HG03135 (cell line): ENCODE data around the gene LPIN1.
A peak's percentile ranks its signal among the peaks of the same experiment; 100 is the strongest.

ENCODE experiments used
- ATAC-seq: cut with Tn5 transposase; IDR thresholded peaks from one replicate; pipeline ENCODE4 v1.9.1; 2021; ENCODE audit warnings: mild to moderate bottlenecking, moderate library complexity; ENCODE audit not compliant: unreplicated experiment

LPIN1 gene

DNA sequence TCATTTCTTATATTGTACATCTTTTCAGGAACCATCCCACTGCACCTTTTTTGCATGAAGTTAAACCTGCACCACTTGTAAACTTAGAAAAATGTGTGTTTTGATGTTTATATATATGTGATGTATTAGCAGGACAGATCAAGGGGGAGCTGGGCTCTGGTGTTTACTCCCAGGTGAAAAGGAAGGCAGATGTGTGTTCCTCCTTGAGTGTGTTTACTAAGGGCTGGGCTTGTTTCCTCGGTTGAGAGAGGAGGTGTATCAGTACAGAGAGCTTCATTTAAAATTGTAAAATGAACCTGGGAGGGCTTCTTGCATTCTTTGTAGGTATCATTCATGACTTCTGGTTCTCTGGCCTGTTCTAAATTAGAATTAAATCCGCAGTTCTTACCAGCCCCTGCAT lies 14.8 kb downstream of the LPIN1 start:
- ATAC-seq, result no peak

DNA sequence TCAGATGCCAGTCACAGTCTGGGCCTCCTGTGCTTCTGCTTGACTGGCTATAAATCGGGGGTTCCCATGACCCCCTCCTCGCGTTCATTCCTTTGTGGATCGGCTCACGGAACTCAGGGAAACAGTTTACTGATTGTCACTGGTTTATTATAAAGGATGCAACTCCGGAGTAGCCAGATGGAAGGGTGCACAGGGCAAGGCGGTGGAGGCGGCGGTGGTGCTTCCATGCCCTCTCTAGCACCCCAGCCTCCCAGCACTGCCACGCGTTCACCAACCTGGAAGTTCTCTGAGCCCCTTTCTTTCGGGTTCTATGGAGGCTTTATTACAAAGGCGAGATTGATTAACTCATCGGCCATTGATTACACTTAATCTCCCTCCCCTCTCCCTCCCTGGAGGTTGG lies 15.6 kb downstream of the LPIN1 start:
- ATAC-seq, result no peak

DNA sequence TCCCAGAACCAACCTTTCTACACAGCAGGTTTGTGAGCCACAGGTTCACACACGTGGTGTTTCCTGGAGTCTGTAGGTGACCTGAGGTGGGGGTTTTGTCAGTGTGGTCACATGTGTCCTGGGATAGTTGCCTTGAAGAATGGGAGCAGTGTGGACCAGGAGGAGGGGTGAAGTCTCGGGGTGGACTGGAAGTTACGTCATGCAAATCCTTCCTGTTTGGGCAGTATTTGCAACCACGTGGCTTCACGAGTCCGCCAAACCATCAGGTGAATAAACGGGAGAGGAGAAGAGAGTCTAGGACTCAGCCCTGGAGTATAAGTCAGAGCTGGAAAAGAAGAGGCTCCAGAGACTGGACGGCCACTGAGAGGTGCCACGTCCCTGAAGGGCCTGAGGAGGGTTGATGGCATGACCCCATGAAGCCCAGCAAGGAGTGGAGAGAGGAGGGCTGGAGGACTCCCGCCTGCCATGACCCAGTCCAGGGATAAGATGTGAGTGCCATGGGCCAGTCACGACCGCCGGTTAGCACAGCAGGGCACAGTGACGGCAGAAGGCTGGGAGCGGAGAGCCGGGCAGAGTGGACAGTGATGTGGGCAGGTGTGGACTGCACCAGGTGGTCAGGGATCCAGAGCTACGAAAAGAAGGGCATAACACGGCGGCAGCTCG lies 16.5 kb downstream of the LPIN1 start:
- no peak for ATAC-seq

DNA sequence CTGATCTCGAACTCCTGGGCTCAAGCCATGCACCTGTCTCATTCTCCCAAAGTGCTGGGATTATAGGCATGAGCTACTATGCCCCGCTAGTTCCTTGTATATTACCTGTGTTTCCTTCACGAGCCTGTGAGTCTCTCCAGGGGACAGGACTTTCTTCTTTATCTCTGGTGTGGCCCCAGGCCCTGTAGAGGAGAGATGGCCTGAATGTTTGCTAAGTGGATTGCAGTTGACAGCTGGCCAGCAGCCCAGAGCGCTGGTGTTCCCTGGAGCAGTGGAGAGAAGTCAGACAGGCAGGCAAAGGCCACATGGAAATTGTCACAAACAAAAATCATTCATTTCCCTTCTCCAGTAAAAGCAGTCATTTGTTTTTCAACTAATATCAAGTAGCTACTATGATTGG lies 17.9 kb downstream of the LPIN1 start:
- ATAC-seq, result no peak

DNA sequence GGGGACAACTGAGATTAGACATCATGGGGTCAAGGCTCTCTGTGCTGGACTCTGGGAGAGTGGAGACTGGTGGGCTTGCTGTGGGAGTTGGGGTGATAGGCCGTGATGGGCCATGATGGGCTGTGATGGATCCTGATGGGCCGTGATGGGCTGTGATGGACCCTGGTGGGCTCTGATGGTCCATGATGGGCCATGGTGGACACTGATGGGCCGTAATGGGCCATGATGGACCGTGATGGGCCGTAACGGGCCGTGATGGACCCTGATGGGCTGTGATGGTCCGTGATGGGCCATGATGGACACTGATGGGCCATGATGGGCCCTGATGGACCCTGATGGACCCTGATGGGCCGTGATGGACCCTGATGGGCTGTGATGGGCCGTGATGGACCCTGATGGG lies 18.5 kb downstream of the LPIN1 start:
- ATAC-seq, result no peak

DNA sequence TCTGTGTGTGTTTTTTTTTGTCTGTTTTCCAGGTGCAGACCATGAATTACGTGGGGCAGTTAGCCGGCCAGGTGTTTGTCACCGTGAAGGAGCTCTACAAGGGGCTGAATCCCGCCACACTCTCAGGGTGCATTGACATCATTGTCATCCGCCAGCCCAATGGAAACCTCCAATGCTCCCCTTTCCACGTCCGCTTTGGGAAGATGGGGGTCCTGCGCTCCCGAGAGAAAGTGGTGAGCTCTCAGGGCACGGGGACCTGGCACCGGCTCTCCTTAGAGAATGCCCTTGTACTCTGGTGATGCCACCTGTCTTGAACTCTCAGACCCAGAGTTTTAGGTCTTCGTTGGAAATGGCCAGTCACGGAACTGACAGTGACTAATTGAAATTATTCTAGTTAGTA lies 19.1 kb downstream of the LPIN1 start:
- ATAC-seq, result no peak

DNA sequence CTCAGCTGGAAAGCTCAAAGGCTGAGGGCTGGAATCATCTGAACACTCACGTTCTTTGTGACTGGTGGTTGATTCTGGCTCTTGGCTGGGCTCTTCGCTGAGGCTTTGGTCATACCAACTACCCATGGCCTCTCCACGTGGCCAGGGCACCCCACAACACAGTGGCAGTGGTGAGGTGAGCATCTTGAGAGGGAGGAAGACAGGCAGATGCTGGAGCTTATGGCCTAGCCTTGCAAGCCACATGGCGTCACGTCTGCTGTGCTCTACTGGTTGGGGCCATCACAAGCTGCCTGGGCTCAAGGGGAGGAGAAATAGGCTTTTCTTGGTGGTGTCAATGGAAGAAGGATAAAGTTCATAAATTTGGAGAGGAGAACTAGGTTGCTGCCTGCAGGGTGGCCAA lies 19.6 kb downstream of the LPIN1 start:
- no peak for ATAC-seq

DNA sequence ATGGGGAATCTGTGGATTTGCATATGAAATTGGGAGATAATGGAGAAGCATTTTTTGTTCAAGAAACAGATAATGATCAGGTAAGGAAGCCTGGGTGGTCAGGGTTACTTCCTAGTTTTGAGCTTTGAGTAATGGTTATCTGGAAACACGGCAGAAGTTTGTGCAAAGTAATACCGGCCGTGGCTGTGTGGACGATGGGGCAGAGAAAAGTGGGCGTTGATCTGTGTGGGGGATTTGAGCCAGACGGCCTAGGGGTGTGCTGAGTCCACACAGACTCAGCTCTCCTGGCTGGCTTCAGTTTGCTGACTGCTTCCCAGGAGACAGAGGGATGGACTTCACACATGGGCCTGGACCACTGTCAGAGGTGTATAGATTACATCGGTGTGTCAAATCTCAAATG lies 21.3 kb downstream of the LPIN1 start:
- no peak for ATAC-seq

DNA sequence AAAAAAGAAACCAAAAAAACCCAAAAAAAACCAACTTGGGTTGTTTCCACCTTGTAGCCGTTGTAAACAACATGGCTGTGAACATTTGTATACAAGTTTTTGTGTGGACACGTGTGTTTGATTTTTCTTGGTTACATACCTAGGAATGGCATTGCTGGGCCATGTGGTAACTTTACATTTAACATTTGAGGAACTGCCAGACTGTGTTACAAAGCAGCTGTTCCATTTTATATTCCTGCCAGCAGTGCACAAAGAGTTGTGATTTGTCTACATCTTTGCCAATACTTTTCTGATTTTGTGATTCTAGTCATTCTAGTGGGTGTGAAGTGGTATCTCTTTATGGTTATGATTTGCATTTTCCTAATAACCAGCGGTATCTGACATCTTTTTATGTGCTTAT lies 22.5 kb downstream of the LPIN1 start:
- no peak for ATAC-seq

DNA sequence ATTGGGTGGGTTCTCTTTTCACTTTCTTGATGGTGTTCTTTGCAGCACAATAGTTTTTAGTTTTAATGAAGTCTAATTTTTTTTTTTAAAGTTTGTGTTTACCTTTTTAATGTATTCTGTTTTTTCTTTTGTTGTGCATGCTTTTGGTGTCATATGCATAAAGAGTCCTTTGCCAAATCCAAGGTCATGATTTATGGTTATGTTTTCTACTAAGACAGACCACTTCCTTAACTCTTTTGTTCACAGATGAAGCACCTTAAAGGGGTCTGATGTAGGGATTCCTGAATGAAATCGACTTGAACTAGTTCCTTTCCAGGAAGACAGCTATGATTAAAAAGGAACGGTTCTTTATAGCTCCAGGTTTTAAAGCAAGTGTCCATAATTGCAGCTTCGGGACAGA lies 23.1 kb downstream of the LPIN1 start:
- ATAC-seq, result no peak

DNA sequence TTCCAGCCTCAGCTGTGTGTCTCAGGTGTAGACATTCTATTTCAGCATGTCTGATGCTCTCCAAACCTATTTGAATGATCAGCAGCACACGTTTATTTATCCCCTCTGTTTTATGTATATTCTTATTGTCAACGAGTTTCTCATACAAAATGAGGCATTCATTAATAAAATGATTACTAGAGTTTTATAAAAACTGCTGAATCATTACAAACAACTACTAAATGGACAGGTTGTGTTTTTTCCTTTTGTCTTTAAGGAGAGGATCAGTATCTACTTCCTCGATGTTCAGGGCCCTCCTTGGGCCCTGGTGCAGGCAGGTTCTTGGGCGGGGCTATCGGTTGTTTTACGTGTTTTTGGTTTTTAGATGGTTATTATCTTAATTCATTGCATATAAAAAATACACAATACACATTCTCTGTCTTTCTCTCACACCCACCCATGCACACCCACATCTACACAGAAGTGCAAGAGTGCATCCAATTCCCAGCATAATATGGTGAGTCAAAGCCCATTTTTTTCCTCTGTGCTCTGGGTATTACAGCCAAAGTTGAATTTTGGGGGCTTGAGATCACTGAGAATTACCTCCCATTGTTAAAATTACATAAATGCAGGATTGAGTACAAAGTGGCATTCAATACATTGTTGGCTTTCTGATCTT lies 24.2 kb downstream of the LPIN1 start:
- ATAC-seq, result no peak

DNA sequence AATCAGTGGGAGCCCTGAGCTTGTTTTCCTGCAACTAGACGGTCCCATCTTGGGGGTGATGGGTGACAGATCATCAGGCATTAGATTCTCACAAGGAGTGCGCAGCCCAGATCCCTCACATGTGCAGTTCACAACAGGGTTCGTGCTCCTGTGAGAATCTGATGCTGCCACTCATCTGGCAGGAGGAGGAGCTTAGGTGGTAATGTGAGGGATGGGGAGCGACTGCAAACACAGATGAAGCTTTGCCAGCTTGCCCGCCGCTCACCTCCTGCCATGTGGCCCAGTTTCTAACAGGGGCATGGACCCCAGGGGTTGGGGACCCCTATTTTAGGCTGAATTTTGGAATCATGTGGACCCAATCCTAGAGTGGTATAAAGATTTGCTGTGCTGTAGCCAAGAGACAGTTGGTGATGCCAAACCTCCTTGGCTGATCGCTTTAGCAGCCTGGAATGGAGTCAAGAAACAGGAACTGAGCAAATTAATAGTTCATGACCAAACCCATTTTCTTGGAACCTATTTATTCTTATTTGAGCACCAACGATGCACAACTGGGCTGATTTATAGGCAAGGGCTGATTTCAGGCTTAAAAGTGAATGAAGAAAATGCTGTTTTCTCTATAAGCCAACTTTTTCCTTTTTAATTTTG lies 25.7 kb downstream of the LPIN1 start:
- ATAC-seq, result no peak

DNA sequence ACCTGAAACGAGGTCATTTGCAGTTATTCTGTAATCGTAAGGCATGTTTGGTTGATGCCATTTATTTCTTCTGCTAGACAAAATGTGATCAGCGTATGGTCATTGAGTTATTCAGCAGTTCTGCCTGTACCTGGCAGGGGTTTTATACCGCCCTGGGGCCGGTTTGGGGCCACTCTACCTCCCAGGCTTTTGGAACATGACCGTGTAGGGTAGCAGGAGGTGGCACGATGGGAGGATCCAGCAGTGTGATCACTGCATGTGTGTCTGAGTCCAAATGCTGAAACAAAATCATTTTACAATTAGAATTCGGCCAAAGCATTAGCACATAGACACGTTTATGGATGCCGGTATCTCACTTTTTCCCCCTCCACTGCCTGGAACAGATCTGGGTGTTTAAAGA lies 26.7 kb downstream of the LPIN1 start:
- ATAC-seq, result no peak

DNA sequence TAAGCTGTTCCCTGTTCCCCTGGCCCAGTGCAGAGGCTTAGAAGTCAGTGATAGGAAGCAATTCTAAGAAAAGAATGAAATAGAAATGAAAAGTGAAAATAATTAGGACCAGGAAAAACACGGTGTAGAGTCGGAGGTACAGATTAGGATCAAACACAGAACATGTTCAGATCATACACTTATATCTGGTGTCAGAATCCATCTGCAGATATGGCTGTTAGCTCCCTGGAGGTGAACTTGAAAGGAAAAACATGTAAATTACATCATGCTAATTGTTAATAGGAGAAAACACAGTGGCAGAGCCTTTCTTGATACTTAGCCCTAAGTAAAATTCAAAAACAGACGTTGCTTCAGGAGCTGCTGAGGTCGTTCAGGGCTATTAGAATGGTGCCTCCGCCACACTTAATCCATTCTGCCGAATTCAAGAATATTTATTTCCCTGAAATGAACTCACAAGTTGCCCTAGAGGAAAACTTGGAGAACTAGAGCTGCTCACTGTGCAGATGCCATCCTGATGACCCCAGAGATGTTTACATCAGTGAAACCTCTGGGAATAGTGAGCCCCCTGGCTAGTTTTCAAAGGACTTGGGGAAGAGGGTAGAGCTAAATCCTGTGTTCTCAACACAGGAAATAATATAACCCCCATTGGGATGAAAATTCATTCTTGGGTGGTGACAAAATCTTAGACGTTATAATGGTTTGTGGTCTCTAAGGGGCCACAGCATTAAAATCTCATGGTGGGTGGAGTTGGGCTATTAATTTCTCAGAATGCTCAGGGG lies 27.5 kb downstream of the LPIN1 start:
- no peak for ATAC-seq

DNA sequence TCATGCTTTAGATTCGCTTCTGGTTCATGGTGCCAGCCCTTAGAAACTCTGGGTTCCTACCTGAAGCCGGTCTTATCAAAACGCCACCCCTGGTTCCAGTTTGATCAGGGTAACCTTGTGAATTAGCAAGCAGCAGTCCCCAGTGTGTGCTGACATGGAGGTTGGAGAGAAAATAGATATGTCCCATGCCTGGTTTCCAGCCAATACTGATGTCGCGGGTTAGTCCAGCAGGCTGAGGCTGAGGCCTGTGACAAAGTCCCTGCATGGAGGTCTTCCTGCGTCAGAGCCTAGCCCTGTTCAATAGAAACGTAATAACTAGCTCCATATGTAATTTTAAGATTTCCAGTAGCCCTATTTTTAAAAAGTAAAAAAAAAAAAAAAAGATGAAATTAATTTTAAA lies 28.2 kb downstream of the LPIN1 start:
- no peak for ATAC-seq

DNA sequence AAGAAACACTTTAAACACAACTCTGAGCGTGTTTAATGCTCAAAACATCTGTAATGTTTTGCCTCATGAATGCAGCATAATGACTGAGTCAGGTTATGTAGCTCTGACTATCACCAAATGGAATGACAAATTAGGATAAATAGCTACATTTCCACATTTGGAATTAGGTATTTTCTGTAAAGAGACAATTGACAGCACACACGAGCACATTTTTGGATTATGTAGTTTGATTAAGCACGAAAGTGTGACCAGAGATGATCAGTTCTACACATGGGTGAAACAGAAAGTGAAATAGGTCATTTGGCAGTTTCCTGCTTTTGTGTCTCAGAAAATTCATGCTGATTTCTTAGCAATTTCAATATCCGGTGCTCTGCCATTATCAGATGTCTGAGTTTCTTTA lies 29.0 kb downstream of the LPIN1 start:
- peak; percentile 87 for ATAC-seq

DNA sequence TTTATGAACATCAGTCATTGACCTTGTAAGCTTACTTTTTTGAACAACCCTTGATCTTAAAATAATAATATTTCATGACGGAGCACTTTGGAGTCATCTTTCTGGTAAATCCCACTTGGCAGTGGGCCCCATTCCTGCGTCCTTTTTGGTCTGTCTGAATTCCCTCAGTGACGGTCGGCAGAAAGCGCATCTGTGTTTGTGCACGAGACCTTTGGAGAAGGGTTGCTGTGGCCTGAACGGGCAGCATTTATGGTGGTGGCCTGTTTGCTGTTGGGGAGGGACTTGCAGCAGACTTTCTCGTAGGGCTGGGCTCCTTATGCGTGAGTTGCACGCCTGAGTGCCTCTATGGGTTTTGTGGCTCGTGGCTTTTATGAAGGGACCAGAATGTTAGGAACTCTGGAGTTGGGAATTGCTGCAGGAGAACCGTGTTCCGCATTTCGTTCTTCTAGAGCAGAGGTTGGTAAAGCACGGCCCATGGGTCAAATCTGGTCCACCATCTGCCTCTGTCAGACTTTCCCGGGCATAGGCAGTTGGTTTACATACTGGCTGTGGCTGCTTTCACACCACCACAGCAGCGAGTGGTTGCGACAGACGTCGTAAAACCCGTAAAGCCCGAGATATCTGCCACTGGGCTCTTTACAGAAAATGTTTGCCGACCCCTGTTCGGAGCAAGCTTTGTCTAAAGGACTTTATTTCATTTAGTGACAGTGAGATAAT lies 30.8 kb downstream of the LPIN1 start:
- no peak for ATAC-seq

DNA sequence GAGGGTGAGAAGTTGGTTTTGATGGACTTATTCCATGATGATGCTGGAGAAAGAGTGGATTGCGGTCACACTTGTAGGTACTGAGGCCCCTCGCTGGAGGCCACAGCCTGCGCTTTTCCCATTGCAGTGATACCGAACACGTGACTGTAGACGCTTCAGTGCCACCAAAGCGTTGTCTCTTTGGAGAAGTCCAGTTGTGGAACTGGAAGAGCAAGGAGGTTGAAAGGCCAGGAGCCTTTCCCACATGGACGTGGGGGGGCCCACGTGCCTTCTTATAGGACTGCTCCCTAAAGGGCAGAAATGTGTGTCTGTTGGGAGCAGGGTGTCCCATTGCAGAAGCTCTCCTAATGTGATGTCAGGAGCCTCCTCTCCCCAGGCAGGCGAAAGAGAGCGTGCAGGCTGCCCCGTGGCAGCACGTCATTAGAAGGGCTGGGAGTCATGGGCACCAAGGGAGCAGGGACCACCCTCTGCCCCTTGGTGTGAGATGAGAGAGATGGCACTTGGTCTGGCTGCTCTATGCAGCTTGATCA lies 31.5 kb downstream of the LPIN1 start:
- no peak for ATAC-seq

DNA sequence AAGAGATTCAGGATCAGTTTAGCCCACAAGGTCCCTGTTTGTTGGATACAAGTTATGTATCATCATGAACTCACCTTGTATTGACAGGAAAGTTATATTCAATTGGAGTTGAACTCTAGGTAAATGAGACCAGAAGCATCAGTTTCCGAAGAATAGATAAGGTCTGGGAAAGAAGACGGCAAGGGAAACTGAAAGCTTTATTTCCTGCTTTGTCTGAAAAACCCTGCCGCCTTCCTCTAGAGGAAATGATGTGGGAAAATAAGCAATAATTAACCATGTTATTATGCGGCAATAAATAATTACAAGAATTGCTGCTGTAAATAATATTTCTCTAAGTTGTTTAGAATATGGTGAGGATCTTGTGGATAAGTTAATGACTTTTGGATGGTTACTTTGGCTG lies 32.0 kb downstream of the LPIN1 start:
- ATAC-seq, result no peak

DNA sequence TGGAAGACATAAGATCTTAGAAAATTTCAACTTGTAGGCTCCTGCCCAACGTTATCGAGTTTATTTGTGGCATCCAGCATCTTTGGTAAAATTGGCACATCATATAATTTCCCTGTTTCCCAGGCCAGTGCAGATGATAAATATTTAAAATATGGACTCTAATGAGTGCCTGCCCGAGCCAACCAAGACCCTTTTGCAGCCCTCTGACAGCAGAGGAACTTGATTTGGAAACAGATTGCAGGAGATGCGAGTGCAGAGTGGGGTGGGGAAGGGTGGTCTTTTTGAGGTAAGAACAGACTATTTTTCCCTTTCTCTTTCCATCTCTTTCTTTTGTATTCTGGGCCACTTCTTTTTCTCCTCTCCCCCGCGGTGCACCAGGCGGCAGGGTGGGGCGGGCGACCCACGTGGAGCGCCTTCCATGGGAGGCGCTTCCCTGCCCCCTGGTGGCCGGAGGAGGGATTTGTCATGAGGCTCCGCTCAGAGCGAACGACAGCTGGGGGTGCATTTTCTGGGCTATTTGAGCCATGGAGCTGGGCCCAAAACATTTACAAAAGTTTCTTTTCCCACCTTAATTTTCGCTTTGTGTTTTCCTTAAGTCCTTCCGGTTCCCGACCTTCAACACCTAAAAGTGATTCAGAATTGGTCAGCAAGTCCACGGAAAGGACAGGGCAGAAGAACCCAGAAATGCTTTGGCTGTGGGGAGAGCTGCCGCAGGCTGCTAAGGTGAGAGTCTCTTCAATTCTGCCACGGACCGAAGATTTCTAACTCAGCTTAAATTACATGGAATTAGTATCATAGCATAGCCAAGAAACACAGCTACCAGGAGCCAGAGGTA lies 32.7 kb downstream of the LPIN1 start:
- peak; percentile 72 for ATAC-seq
